ENCODE data around the gene SPTBN1. TPM values are rescaled to one million over a fixed set of nuclear protein-coding genes. Genes with fewer than 3 reads are reported as not detected.

SPTBN1 gene
- polyA plus RNA-seq, 2 of the 4 experiments (the other 2 are of a cell fraction): 105 to 126 TPM

- no peak for ATAC-seq
- peaks cover 48% of the 10 kb centered on the region for H3K4me1 ChIP-seq
- TF ChIP-seq POLR2A (IDR thresholded peaks at IDR 0.05; ENCODE audit: low read length): no peak
- TF ChIP-seq CHD2 (IDR thresholded peaks at IDR 0.05; ENCODE audit: low read length, partially characterized antibody): no peak
- no peak for TF ChIP-seq HEYL (CRISPR knock-in tag; IDR thresholded peaks at IDR 0.05)
- H3K27ac ChIP-seq: peak overlapping the region; percentile 8 to 91; a peak in 3 of 6 replicates
- ChIA-PET POLR2A (no interaction called here), CTCF (interaction anchor here (3.2 kb wide), 1 partner anchor 31 kb away, joined by 13 read pairs; no protein-coding TSS in a partner anchor)
- no peaks in the 10 kb centered on the region for H3K9me3 ChIP-seq
- no peak for FAIRE-seq
- no peak overlapping the region for H3K4me2 ChIP-seq
- WGBS (ENCODE audit: missing lambda C conversion rate): 96% methylated on average over 2 of the region's 2 CpGs
- no peak overlapping the region for H3K4me3 ChIP-seq
- no peak for DNase-seq (ENCODE audit: low read depth in 1 of 2, low spot score in 1 of 2)
Measured at GRCh38 chr2:54553075-54553474, 96.9 kb downstream of the SPTBN1 start.

DNA sequence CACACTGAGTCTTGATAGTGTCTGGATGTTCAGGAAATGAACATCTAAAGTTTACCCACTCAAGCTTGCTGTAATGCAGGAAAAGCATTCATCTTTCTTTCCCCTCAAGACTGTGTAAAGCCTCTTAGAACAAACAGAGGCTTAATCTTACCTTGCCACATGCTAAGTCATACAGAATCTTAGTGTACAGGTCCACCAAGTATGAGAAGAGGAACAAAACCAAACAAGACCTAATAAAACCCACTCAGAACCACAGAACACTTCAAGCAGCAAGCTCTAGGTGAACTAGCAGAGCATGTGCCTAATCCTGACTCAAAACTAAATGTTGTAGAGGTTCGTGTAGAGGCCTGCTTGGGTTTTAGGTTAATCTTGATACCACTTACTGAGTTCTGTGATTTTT lies 97.6 kb downstream of the SPTBN1 start:
- H3K4me3 ChIP-seq: no peak overlapping the region
- DNase-seq (ENCODE audit: low read depth in 1 of 2, low spot score in 1 of 2): no peak
- no peaks in the 10 kb centered on the region for H3K9me3 ChIP-seq
- FAIRE-seq: no peak
- H3K4me2 ChIP-seq: no peak overlapping the region
- no peak for ATAC-seq
- peak overlapping the region; percentile 7 to 91; a peak in 3 of 6 replicates for H3K27ac ChIP-seq
- TF ChIP-seq CHD2 (IDR thresholded peaks at IDR 0.05; ENCODE audit: low read length, partially characterized antibody): no peak
- POLR2A ChIA-PET: no interaction called here
- peaks cover 41% of the 10 kb centered on the region for H3K4me1 ChIP-seq
- CTCF ChIA-PET: interaction anchor here (0.9 to 3.2 kb wide), 2 partner anchors 11 to 31 kb away, joined by 3 to 13 read pairs; no protein-coding TSS in a partner anchor
- WGBS (ENCODE audit: missing lambda C conversion rate): 80% methylated on average over 1 of the region's 1 CpG

DNA sequence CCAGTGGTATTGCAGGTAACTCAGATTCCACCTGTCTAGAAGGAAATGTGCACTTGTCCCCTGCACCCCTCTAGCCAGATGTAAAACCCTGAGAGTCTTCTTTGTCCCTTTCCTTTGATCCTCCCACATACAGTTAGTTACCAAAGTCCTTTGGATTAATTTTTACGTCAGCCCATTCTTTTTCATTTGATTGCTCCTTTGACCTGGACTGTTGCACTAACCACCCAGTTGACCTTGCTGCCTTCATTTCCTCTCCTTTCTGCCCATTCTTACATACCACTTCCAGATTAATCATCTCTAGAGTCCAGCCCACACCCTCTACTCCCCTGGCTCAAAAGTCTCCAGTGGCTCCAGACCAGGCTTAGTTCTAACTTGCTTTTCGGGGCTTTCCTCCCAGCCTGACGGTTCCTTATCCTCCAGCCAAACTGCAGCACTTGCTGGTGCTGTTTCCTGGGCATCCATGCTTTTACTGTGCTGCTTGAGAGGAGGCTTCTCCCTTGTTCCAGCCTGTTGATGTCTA lies 99.3 kb downstream of the SPTBN1 start:
- H3K9me3 ChIP-seq: no peaks in the 10 kb centered on the region
- H3K27ac ChIP-seq: peak overlapping the region; percentile 91 to 92
- CTCF ChIA-PET: interaction anchor here (11.4 kb wide), 1 partner anchor 32 kb away, joined by 91 read pairs; no protein-coding TSS in a partner anchor
- FAIRE-seq (no peak), ATAC-seq (no peak), DNase-seq (ENCODE audit: low read depth in 1 of 2, low spot score in 1 of 2) (no peak)
- POLR2A ChIA-PET: no interaction called here
- H3K4me1 ChIP-seq: peaks cover 29% of the 10 kb centered on the region
- peak overlapping the region; percentile 83 for H3K4me2 ChIP-seq
- 70% methylated on average over 3 of the region's 3 CpGs for WGBS (ENCODE audit: missing lambda C conversion rate)
- TF ChIP-seq KDM1A (IDR thresholded peaks at IDR 0.05; ENCODE audit: low read depth) (no peak), ZSCAN20 (CRISPR knock-in tag; IDR thresholded peaks at IDR 0.05) (no peak), CHD4 (IDR thresholded peaks at IDR 0.05; ENCODE audit: borderline replicate concordance) (no peak), JUN (IDR thresholded peaks at IDR 0.05) (0 out of 5 replicates have a peak, but pooled peaks of 1 of the 2 experiments have one; percentile 14)
- H3K4me3 ChIP-seq: no peak overlapping the region

- peaks cover 36% of the 10 kb centered on the region for H3K4me1 ChIP-seq
- no peak for FAIRE-seq
- peak overlapping the region; percentile 91 to 92 for H3K27ac ChIP-seq
- H3K4me3 ChIP-seq: peak overlapping the region; percentile 67; the same call in 2 of the 3 replicates
- WGBS (ENCODE audit: missing lambda C conversion rate): 90% methylated on average over 2 of the region's 2 CpGs
- no peaks in the 10 kb centered on the region for H3K9me3 ChIP-seq
- no peak for DNase-seq (ENCODE audit: low read depth in 1 of 2, low spot score in 1 of 2)
- ChIA-PET POLR2A (interaction anchor here (0.9 to 4.7 kb wide), 2 partner anchors 9 to 24 kb away, joined by 6 to 52 read pairs; no protein-coding TSS in a partner anchor), CTCF (interaction anchor here (1.1 to 11.4 kb wide), 2 partner anchors 18 to 33 kb away, joined by 3 to 91 read pairs; no protein-coding TSS in a partner anchor)
- ATAC-seq: no peak
- no peak for TF ChIP-seq NR3C1 (IDR thresholded peaks at IDR 0.05)
- TF ChIP-seq JUN (IDR thresholded peaks at IDR 0.05): no peak
- TF ChIP-seq EHMT2 (IDR thresholded peaks at IDR 0.05; ENCODE audit: low read depth): no peak
- no peak for TF ChIP-seq NFE2L2 (conservative IDR thresholded peaks at IDR 0.05; ENCODE audit: low read length)
- TF ChIP-seq CBX8 (IDR thresholded peaks at IDR 0.05): no peak
- no peak for TF ChIP-seq PHF8 (IDR thresholded peaks at IDR 0.05; ENCODE audit: borderline replicate concordance, low read depth)
- TF ChIP-seq ZC3H11A (IDR thresholded peaks at IDR 0.05): no peak
- TF ChIP-seq BHLHE40 (IDR thresholded peaks at IDR 0.05; ENCODE audit: low read depth, low read length): no peak
- TF ChIP-seq, protein P1, sequence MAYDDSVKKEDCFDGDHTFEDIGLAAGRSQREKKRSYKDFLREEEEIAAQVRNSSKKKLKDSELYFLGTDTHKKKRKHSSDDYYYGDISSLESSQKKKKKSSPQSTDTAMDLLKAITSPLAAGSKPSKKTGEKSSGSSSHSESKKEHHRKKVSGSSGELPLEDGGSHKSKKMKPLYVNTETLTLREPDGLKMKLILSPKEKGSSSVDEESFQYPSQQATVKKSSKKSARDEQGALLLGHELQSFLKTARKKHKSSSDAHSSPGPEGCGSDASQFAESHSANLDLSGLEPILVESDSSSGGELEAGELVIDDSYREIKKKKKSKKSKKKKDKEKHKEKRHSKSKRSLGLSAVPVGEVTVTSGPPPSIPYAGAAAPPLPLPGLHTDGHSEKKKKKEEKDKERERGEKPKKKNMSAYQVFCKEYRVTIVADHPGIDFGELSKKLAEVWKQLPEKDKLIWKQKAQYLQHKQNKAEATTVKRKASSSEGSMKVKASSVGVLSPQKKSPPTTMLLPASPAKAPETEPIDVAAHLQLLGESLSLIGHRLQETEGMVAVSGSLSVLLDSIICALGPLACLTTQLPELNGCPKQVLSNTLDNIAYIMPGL (CRISPR knock-in tag; IDR thresholded peaks at IDR 0.05; ENCODE audit: borderline replicate concordance): no peak
- TF ChIP-seq POLR2AphosphoS2 (conservative IDR thresholded peaks at IDR 0.05; ENCODE audit: low read length): no peak
- TF ChIP-seq RNF2 (IDR thresholded peaks at IDR 0.05; ENCODE audit: borderline replicate concordance, low read depth): no peak
- TF ChIP-seq MAZ (IDR thresholded peaks at IDR 0.05; ENCODE audit: borderline replicate concordance, low read depth, low read length): no peak
- TF ChIP-seq CHD2 (IDR thresholded peaks at IDR 0.05; ENCODE audit: low read length, partially characterized antibody): no peak
- no peak for TF ChIP-seq KDM1A (IDR thresholded peaks at IDR 0.05; ENCODE audit: low read depth)
- no peak for TF ChIP-seq SMC3 (IDR thresholded peaks at IDR 0.05)
- TF ChIP-seq CBX2 (IDR thresholded peaks at IDR 0.05; ENCODE audit: borderline replicate concordance, low read depth): no peak
- no peak for TF ChIP-seq CTCF (IDR thresholded peaks at IDR 0.05)
- TF ChIP-seq NPAS2 (CRISPR knock-in tag; IDR thresholded peaks at IDR 0.05; ENCODE audit: borderline replicate concordance): no peak
- TF ChIP-seq HDAC2 (IDR thresholded peaks at IDR 0.05): no peak
- peak overlapping the region; percentile 83 for H3K4me2 ChIP-seq
Measured at GRCh38 chr2:54556621-54557121, 100.5 kb downstream of the SPTBN1 start.
